Calu3 (cell line): Measurements from ENCODE around the gene EHMT1. TPM values are rescaled to one million over a fixed set of nuclear protein-coding genes. Genes with fewer than 3 reads are reported as not detected.

Experiments
- BruUV-seq: library from RNA; stranded (reverse); fragments of 400-500 nt; replicated peaks from 2 replicates; lab custom pipeline; 2021; lab: Mats Ljungman, UMichigan
- CTCF ChIA-PET: fragments of 300-600 bp; sonication (Branson Sonifier 250); formaldehyde crosslinking; loops from one replicate; lab custom pipeline; 2022; ENCODE audit warnings: antibody characterized with exemption; lab: Charles Lee
- DNase-seq: peaks from one replicate; pipeline ENCODE4 v3.0.0; 2022
- H3K27ac Mint-ChIP-seq: one replicate; pipeline ENCODE4 v1.8.0; 2022; ENCODE audit warnings: mixed read lengths; ENCODE audit not compliant: unreplicated experiment
- H3K27me3 Mint-ChIP-seq: one replicate; pipeline ENCODE4 v1.8.0; 2022; ENCODE audit warnings: mixed read lengths; ENCODE audit not compliant: unreplicated experiment
- H3K36me3 Mint-ChIP-seq: one replicate; pipeline ENCODE4 v1.8.0; 2022; ENCODE audit warnings: mild to moderate bottlenecking, moderate library complexity, mixed read lengths; ENCODE audit not compliant: insufficient read depth, unreplicated experiment
- H3K4me1 Mint-ChIP-seq: one replicate; pipeline ENCODE4 v1.8.0; 2022; ENCODE audit warnings: mild to moderate bottlenecking, low read depth, mixed read lengths; ENCODE audit not compliant: unreplicated experiment
- H3K4me3 Mint-ChIP-seq: one replicate; pipeline ENCODE4 v1.8.0; 2022; ENCODE audit warnings: mild to moderate bottlenecking, low read depth, moderate library complexity, mixed read lengths; ENCODE audit not compliant: unreplicated experiment
- H3K9me3 Mint-ChIP-seq: one replicate; pipeline ENCODE4 v1.8.0; 2022; ENCODE audit warnings: low read depth, mixed read lengths; ENCODE audit not compliant: unreplicated experiment
- intact Hi-C: fragments of 100-400 bp; cut with micrococcal nuclease; formaldehyde crosslinking; loops from one replicate; pipeline ENCODE4 v1.10.0; 2022; ENCODE audit not compliant: unreplicated experiment
- total RNA-seq: library from RNA; stranded (reverse); gene quantifications from 2 replicates; pipeline ENCODE4 v1.2.3, GENCODE V29; 2022
- TF ChIP-seq, protein P1 (sequence below): fragments of 200-600 bp; IDR thresholded peaks from one replicate; pipeline ENCODE4 v1.8.0; 2022; ENCODE audit warnings: antibody characterized with exemption; ENCODE audit not compliant: unreplicated experiment

The EHMT1 gene
- total RNA-seq, 1 experiment from 2014 or later, result 56.0 TPM

DNA sequence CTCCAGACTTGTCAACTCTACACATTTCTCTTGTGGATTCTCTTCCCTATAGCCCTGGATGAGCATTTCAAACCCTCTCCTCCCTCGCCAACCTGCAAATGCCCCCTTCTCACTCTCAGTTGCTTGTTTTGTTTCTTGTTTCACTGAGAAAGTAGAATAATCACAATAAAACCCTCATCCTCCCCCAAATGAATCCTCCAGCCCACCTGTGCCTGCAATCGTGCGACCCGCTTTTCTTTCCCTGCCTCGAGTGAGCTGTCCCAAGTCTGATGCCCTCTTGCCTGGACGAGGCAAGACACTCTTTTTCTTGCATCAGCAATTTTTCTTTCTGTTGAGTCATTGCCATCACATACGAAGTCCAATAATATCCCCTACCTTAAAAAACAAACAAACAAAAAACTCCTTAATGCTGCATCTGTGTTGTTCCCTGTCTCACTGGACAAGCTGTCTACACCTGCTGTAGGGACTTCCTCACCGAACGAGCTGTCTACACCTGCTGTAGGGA is 255.1 kb downstream of the EHMT1 start:
- no peaks in the 10 kb centered on the region for H3K36me3 Mint-ChIP-seq
- H3K27ac Mint-ChIP-seq, result no peak overlapping the region
- no peaks in the 10 kb centered on the region for H3K4me1 Mint-ChIP-seq
- peaks cover 52% of the 10 kb centered on the region for H3K27me3 Mint-ChIP-seq
- intact Hi-C loops, result no loop called here
- no TSS peak for BruUV-seq
- no peak overlapping the region for H3K4me3 Mint-ChIP-seq
- TF ChIP-seq, protein P1, sequence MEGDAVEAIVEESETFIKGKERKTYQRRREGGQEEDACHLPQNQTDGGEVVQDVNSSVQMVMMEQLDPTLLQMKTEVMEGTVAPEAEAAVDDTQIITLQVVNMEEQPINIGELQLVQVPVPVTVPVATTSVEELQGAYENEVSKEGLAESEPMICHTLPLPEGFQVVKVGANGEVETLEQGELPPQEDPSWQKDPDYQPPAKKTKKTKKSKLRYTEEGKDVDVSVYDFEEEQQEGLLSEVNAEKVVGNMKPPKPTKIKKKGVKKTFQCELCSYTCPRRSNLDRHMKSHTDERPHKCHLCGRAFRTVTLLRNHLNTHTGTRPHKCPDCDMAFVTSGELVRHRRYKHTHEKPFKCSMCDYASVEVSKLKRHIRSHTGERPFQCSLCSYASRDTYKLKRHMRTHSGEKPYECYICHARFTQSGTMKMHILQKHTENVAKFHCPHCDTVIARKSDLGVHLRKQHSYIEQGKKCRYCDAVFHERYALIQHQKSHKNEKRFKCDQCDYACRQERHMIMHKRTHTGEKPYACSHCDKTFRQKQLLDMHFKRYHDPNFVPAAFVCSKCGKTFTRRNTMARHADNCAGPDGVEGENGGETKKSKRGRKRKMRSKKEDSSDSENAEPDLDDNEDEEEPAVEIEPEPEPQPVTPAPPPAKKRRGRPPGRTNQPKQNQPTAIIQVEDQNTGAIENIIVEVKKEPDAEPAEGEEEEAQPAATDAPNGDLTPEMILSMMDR, result no peak
- H3K9me3 Mint-ChIP-seq, result no peaks in the 10 kb centered on the region
- no peak for DNase-seq
- CTCF ChIA-PET, result no interaction called here

DNA sequence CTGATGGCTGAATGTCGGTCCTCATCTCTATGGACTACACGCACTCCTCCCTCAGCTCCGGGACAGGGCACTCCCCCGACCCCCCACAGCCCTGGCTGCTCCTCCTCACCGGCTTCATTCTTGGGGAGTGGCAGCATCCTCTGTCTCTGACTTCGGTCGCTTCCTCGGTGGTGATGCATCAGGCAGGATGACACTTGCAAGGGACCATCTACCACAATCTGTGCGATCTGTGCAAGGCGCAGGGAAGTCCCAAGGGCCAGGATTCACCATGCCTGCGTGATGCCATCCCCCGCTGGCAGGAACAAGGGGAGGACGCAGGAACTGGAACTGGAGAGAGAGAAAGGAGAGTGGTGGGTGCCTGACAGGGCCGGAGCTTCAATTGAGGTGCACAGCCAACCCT is 256.5 kb downstream of the EHMT1 start:
- H3K4me1 Mint-ChIP-seq, result no peaks in the 10 kb centered on the region
- no peak overlapping the region for H3K27ac Mint-ChIP-seq
- BruUV-seq, result no TSS peak
- DNase-seq, result no peak
- H3K36me3 Mint-ChIP-seq, result no peaks in the 10 kb centered on the region
- H3K27me3 Mint-ChIP-seq, result peaks cover 60% of the 10 kb centered on the region
- no peak overlapping the region for H3K4me3 Mint-ChIP-seq
- no peaks in the 10 kb centered on the region for H3K9me3 Mint-ChIP-seq
- CTCF ChIA-PET, result no interaction called here
- TF ChIP-seq, protein P1, result no peak
- intact Hi-C loops, result no loop called here

DNA sequence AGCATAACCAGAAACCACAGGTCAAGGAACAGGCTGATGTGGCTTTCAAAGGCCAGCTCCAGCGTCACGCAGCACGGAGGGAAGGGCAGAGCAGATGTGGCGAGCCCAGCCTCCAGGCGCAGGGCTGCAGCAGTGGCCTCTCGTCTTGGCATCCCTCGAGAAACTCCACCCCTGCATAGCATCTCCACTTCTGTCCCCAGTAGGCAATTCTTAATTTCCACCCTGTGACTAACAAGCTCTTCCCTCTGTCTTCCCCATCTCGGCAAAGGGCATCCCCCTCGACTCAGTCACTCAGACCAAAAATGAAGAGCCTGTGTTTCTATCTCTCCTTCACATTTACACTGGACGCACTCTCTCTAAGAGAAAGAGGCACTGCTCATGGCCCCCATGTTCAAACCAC is 257.0 kb downstream of the EHMT1 start:
- TF ChIP-seq, protein P1, result no peak
- no peak for DNase-seq
- Mint-ChIP-seq H3K36me3 (no peaks in the 10 kb centered on the region), H3K4me1 (no peaks in the 10 kb centered on the region), H3K9me3 (no peaks in the 10 kb centered on the region), H3K27me3 (peaks cover 64% of the 10 kb centered on the region), H3K27ac (no peak overlapping the region), H3K4me3 (no peak overlapping the region)
- no TSS peak for BruUV-seq
- CTCF ChIA-PET, result no interaction called here
- intact Hi-C loops, result no loop called here

DNA sequence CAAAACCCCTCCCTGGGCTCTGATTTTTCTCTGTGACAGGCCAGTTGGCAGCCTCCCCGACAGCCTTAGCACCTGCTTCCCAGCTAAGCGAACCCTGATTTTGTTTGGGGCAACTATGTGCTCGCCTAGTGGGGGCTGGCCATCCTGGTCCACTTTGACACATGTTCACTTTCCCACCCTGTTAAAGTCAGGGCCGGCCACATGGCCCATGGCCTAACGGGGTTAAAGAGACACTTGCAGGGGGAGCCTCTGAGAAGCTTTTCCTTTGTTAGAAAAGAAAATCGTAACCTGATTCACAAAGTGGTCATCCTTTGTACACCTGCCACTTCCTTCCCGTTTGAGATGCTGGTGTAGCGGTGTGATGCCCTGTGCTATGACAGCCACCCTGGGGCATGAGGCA is 257.5 kb downstream of the EHMT1 start:
- TF ChIP-seq, protein P1, result no peak
- Mint-ChIP-seq H3K27ac (no peak overlapping the region), H3K36me3 (no peaks in the 10 kb centered on the region), H3K9me3 (no peaks in the 10 kb centered on the region), H3K27me3 (peaks cover 66% of the 10 kb centered on the region), H3K4me3 (no peak overlapping the region), H3K4me1 (no peaks in the 10 kb centered on the region)
- BruUV-seq, result no TSS peak
- intact Hi-C loops, result no loop called here
- CTCF ChIA-PET, result no interaction called here
- DNase-seq, result no peak
